22Rv1 (cell line): Measurements from ENCODE around the gene BIN1.

Experiments
- ZFX ChIP-seq: fragments of 450-650 bp; IDR thresholded peaks from 2 replicates; pipeline ENCODE4 v1.6.1; 2017; ENCODE audit warnings: antibody characterized with exemption, borderline replicate concordance
- TF ChIP-seq, protein P1 (sequence below): fragments of 450-650 bp; IDR thresholded peaks from 2 replicates; pipeline ENCODE4 v1.5.1; 2017; ENCODE audit warnings: mild to moderate bottlenecking

- TF ChIP-seq, protein P1, sequence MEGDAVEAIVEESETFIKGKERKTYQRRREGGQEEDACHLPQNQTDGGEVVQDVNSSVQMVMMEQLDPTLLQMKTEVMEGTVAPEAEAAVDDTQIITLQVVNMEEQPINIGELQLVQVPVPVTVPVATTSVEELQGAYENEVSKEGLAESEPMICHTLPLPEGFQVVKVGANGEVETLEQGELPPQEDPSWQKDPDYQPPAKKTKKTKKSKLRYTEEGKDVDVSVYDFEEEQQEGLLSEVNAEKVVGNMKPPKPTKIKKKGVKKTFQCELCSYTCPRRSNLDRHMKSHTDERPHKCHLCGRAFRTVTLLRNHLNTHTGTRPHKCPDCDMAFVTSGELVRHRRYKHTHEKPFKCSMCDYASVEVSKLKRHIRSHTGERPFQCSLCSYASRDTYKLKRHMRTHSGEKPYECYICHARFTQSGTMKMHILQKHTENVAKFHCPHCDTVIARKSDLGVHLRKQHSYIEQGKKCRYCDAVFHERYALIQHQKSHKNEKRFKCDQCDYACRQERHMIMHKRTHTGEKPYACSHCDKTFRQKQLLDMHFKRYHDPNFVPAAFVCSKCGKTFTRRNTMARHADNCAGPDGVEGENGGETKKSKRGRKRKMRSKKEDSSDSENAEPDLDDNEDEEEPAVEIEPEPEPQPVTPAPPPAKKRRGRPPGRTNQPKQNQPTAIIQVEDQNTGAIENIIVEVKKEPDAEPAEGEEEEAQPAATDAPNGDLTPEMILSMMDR: no peak
- no peak for TF ChIP-seq ZFX
These were observed 26.8 kb upstream of the BIN1 start for GRCh38 chr2:127133793-127134192.
